IPS-15b (cell line): ENCODE measurements around the gene TMEM181.
"Not testable (repeated sequence)": the region's sequence is repeated elsewhere in the genome, so short reads cannot be mapped to it uniquely, and the experiment has no call there.

Experiments
- H3K27me3 ChIP-seq: one replicate; pipeline ENCODE4 v1.6.1; 2013; ENCODE audit warnings: low read length; ENCODE audit not compliant: control insufficient read depth, insufficient read depth
- H3K36me3 ChIP-seq: one replicate; pipeline ENCODE4 v1.6.1; 2013; ENCODE audit warnings: low read length; ENCODE audit not compliant: control insufficient read depth, insufficient read depth
- H3K4me1 ChIP-seq: one replicate; pipeline ENCODE4 v1.6.1; 2013; ENCODE audit warnings: mild to moderate bottlenecking, low read length; ENCODE audit not compliant: control insufficient read depth, insufficient read depth
- H3K4me3 ChIP-seq: one replicate; pipeline ENCODE4 v1.5.1; 2013; ENCODE audit warnings: low read depth, low read length
- H3K9ac ChIP-seq: one replicate; pipeline ENCODE4 v1.6.1; 2013; ENCODE audit warnings: low read depth, mild to moderate bottlenecking, low read length
- H3K9me3 ChIP-seq: one replicate; pipeline ENCODE4 v1.6.1; 2013; ENCODE audit warnings: mild to moderate bottlenecking, low read length; ENCODE audit not compliant: control insufficient read depth, insufficient read depth

The TMEM181 gene

DNA sequence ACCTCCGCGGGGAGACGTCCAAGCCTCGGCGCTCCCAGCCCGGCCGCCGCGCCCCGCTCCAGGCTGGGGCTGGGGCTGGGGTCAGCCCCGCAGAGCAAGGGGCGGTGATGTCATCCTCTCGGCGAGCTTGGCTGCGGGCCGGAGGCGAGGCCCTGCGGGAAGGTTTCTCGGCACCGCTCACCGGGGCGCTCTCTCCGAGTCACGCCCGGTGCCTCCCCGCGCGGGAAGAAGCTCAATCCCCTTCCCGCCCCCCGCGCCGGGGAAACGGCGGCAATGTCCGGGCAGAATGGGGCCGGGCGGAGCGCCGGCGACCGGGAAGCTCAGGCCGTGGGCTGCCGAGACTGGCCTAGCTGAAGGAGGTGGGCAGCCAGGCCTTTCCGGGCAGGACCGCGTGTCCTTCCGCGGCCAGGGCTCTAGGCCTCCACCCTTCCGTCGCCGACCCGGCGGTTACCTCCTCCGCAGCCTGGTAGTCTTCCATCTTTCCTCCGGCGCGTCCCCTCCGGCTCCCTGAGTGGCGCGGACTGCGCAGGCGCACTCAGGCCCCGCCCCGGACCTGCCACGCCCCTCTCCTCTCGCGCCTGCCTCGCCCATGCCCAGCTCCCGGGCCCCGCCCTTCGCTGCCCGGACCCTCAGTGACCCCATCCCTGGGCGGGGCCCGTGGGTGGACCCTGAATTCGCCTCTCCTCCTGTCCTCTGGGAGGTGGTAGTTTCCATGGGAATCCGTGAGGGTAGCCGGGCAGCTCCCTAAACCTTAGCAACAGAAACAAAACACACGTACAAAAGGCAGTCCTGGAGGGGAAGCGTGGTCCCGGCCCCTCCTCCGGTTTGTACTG is 84.6 kb downstream of the TMEM181 start, which contains the start of gene DYNLT1:
Gene DYNLT1, minus strand, starts transcription at position 513 of the 833 bp plus-strand sequence. Its CDS starts 35 bp downstream, at position 478.
- H3K9ac ChIP-seq, result peak within 1 kb of the TSS; percentile 77
- H3K27me3 ChIP-seq, result peaks cover 13% of the 10 kb centered on the region
- peak within 1 kb of the TSS; percentile 93 for H3K4me3 ChIP-seq
- H3K9me3 ChIP-seq, result no peaks in the 10 kb centered on the region
- H3K4me1 ChIP-seq, result no peaks in the 10 kb centered on the region
- no peaks in the 10 kb centered on the region for H3K36me3 ChIP-seq

DNA sequence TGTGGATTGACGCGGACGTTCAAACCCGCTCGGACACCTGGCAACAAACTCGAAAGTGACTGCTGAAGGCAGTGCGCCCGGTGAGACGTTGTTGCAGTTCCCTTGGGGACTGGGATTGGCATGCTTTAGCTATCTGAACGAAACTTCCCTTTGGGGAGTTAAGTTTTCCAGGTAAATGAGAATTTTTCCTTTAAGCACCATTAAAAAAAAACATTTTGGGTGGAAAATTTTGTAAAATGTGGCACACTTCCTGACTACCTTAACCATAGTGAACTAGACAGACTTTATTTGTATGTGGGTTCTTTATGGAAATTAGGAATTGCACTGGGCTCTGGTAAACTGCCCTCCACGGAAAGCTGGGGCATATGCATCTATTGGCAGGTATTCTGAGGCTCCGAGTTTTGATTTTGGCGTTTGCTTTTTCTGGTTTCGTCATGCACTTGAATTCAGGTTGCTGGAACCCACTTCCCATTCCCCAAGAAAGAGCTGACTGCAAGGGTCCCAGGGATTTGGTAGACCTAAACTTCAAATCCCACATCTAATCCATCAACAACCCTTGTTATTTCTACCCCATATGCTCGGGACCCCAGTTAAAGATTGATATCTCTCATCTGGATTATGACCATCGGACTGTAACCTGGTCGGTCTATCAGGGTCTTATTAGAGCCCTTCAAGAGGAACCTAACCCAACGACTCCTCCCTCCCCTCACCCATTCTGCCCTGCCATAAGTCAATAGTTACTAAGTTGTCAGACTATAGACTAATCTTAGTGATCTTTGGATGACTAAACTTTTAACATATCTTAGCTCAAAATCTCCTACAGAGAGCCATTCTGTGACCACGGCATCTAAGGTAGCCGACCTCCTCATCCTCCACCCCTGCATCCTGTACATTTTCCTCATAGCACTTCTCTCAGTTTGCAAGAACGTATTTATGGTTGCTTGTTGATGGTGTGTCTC is 85.5 kb downstream of the TMEM181 start:
- Histone ChIP-seq H3K4me1 (no peaks in the 10 kb centered on the region), H3K9ac (peak overlapping the region; percentile 50), H3K4me3 (peak overlapping the region; percentile 93)

DNA sequence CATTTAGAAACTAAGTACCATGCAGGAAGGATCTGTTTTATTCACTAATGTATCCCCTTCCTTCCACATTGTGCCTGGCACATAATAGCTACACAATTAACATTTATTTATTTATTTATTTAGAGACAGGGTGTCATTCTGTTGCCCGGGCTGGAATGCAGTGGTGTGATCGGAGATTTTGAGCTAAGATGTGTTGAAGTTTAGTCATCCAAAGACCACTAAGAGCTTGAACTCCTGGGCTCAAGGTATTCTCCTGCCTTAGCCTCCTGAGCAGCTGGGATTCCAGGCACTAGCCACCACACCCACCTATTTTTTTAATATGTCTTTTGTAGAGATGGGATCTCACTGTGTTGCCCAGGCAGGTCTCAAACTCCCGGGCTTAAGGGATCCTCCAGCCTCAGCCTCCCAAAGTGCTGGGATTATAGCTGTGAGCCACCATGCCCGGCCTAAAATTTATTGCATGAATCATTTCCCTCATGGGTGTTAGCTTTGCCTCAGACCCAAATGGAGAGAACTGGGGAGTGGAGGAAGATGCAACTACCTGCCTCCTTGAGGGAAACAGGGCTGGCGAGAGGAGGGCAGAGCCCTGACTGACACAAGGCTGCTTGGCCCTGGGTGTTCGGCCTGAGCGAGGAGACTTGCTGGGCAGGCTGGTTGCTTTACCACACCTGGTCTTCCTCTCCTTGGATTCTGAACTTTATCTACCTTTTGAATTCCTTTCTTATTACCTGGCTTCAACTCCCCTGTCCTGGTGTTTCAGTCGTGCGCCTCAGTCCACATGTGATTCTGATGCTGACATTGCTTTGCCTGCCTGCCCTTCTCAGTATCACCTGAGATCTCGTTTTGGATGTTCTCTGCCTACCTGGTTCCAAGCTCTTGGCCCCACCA is 86.4 kb downstream of the TMEM181 start:
- Histone ChIP-seq H3K36me3 (no peaks in the 10 kb centered on the region), H3K4me3 (no peak overlapping the region), H3K4me1 (no peaks in the 10 kb centered on the region), H3K9me3 (no peaks in the 10 kb centered on the region), H3K9ac (no peak overlapping the region), H3K27me3 (peaks cover 13% of the 10 kb centered on the region)

More for the DNA sequence above, 85.5 kb downstream of the TMEM181 start:
- H3K9me3 ChIP-seq, result no peaks in the 10 kb centered on the region
- peaks cover 13% of the 10 kb centered on the region for H3K27me3 ChIP-seq
- H3K36me3 ChIP-seq, result no peaks in the 10 kb centered on the region

DNA sequence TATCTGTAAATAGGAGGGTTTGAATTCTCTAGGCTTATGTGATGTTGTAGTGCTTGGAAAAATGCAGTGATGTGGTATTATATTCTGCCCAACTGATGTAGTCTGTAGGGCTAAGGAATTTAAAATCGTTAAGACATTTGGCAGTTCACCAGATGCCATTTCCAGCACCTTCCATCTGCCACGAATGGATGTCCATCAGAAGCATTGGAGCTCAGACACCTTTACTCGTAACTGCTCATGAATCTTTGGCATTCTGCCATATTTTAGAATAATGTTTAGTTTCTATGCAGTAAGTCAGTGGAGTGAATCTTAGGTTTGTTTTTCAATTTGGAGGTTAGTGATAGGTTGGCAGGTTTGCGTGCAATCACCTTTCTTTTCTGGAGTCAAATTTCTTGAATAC is 87.6 kb downstream of the TMEM181 start:
- no peaks in the 10 kb centered on the region for H3K9me3 ChIP-seq
- H3K9ac ChIP-seq, result no peak overlapping the region
- no peaks in the 10 kb centered on the region for H3K36me3 ChIP-seq
- H3K27me3 ChIP-seq, result peaks cover 13% of the 10 kb centered on the region
- no peaks in the 10 kb centered on the region for H3K4me1 ChIP-seq
- no peak overlapping the region for H3K4me3 ChIP-seq

DNA sequence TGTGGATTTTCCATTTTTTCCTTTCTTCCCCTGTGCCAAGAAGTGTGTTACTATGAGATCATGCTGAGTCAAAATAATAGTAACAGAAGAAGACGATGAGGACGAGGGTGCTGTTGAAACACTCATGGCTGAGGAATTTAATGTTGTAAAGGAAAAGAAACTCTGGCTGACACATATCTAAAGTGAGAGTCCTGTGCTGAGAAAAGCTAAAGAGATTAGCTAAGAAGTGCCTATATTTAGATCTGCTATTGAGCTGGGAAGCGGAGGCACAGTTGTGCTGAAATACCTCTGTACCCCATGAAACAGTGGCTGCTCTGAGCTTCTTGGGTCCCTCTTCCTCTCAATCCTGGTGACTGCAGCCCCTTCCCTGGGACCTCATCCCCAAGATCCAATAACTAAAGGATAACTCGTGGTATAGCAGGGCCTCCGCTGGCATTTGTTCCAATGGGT is 88.8 kb downstream of the TMEM181 start:
- Histone ChIP-seq H3K9ac (no peak overlapping the region), H3K4me1 (no peaks in the 10 kb centered on the region)

DNA sequence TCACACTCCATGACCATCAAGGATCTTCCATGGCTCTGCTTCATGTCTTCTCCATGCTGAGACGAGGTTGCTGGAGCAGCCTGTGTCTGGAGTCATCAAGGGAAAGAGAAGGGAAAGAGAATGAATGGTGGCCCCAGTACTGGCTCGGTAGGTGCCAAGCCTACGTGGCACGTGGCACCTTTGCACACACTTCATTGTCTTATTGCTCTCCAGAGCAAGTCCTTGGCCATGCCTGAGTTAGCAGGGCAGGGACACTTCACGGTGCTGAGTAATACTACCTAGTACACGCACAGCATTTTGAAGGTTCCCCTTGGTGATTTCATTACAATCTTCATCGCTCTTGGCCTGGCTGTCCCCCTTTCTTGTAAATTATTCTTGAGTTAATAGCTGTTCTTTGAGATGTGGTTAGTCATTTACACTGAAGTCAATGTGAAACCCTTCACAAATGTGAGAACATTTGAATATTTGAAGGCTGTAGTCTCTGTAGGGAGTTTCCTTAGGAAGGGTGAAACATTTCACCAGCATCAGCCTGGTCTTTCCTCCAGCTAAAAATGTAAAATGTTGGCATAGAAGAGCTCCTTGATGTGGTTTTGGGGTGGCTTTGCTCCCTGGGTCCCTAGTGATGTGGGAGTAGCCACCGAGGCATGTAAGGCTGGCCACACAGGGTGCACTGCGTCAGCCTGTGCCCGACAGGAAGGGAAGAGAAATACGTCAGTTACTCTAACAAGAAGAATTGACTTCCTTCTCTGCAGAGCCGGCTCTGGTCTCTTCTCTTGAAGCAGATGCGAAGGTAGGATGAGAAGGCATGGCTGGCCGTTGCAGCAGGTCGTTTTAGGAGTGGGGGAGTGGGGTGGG is 89.6 kb downstream of the TMEM181 start, which contains the start of gene SYTL3:
Gene SYTL3, plus strand, starts transcription at position 766 of the 855 bp plus-strand sequence. CDS start 13,215 bp downstream, outside the sequence.
- Histone ChIP-seq H3K9ac (no peak within 1 kb of the TSS), H3K4me3 (no peak within 1 kb of the TSS), H3K36me3 (no peaks in the 10 kb centered on the region), H3K4me1 (no peaks in the 10 kb centered on the region), H3K9me3 (no peaks in the 10 kb centered on the region), H3K27me3 (peaks cover 13% of the 10 kb centered on the region)

More for the DNA sequence above, 88.8 kb downstream of the TMEM181 start:
- Histone ChIP-seq H3K36me3 (no peaks in the 10 kb centered on the region), H3K9me3 (no peaks in the 10 kb centered on the region), H3K27me3 (peaks cover 13% of the 10 kb centered on the region), H3K4me3 (no peak overlapping the region)

DNA sequence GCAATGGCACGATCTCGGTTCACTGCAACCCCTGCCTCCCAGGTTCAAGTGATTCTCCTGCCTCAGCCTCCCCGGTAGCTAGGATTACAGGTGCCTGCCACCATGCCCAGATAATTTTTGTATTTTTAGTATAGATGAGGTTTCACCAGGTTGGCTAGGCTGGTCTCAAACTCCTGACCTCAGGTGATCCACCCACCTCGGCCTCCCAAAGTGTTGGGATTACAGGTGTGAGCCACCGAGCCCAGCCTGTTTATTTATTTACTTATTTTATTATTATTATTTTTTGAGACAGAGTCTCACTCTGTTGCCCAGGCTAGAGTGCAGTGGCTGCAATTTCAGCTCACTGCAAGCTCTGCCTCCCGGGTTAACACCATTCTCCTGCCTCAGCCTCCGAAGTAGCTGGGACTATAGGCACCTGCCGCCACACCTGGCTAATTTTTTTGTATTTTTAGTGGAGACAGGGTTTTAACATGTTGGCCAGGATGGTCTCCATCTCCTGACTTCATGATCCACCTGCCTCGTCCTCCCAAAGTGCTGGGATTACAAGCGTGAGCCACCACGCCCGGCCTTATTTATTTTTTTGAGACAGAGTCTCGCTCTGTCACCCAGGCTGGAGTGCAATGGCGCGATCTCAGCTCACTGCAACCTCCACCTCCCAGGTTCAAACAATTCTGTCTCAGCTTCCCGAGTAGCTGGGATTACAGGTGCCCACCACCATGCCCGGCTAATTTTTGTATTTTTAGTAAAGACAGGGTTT is 92.3 kb downstream of the TMEM181 start:
- not testable (repeated sequence) for H3K27me3 ChIP-seq, H3K4me1 ChIP-seq, H3K9ac ChIP-seq, H3K9me3 ChIP-seq, H3K36me3 ChIP-seq, H3K4me3 ChIP-seq

DNA sequence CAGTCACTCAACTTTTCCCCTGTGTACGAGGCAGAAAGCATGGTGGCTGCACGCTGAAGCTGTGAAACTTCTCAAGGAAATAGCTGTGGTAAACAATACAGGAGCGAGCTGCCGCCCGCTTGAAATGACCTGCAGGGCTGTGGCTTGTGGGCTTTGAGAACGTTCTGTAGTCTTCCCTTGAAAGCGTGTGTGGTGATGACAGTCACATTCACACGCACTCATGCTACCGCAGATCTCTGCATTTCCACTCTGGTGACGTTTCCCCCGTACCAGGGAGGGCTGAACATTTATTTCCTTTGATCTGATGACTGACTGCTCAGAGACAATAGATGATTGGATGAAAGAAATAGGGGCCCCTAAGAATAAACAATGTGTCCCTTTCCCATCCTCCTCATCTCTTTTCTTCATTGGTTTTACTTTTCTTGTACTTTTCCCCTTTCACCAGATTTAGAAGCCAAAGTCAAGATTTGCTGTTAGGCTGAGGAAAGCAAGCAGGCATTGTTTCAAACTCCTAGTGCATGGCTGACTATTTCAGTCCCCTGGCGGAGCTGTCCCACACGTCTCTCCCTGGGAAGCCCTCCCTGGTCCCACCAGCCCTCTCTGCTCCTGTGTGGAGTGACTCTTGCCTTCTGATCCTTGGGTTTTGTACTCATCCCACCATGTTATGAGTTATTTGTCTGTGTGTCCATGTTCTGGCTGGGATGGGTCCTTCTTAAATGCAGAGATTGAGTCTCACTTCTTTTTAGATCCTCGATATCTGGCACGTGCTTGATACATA is 93.9 kb downstream of the TMEM181 start:
- no peak overlapping the region for H3K9ac ChIP-seq
- no peaks in the 10 kb centered on the region for H3K9me3 ChIP-seq
- no peak overlapping the region for H3K4me3 ChIP-seq
- no peaks in the 10 kb centered on the region for H3K4me1 ChIP-seq
- H3K36me3 ChIP-seq, result no peaks in the 10 kb centered on the region
- no peaks in the 10 kb centered on the region for H3K27me3 ChIP-seq

DNA sequence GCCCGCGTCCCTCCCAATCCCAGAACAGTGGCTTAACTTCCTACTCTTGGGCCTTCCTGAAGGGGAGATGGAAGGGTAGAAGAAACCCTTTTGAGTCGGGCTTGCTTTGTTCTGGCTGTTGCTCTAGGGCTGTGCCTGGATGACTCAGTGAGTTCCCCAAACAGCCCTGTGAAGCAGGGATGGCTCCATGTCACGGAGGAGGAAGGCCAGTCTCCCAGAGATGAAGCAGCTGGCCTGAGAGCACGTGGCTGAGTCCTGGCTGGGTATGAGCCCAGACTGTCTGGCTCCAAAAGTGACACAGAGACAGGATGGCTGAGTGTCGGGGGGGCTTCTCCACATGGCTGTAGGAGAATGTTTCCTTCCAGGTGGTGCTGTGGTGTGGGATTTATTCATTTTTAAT is 94.6 kb downstream of the TMEM181 start:
- no peak overlapping the region for H3K9ac ChIP-seq
- H3K36me3 ChIP-seq, result no peaks in the 10 kb centered on the region
- H3K4me1 ChIP-seq, result no peaks in the 10 kb centered on the region
- H3K27me3 ChIP-seq, result no peaks in the 10 kb centered on the region
- H3K9me3 ChIP-seq, result no peaks in the 10 kb centered on the region
- H3K4me3 ChIP-seq, result no peak overlapping the region
